Esophagus squamous epithelium (tissue), 4 donors: ENCODE results near the gene APLP2.

Source experiments
- POLR2A ChIP-seq, 4 donors: fragments of 450-650 bp; IDR thresholded peaks; one replicate each; pipeline ENCODE4 v1.6.1; 2017; ENCODE audit warnings: antibody characterized with exemption in 4 of 4, mild to moderate bottlenecking in 4 of 4, moderate library complexity in 3 of 4
- TF ChIP-seq, protein P1 (sequence below), 6 experiments: fragments of 450-650 bp in 4 of 6; fragments of 200-600 bp in 2 of 6; sonication (generic) in 2 of 6; IDR thresholded peaks; one replicate each; pipeline ENCODE4 v1.5.1; 2016 to 2019; ENCODE audit warnings: antibody characterized with exemption in 6 of 6, mild to moderate bottlenecking in 4 of 6, moderate library complexity in 4 of 6

DNA sequence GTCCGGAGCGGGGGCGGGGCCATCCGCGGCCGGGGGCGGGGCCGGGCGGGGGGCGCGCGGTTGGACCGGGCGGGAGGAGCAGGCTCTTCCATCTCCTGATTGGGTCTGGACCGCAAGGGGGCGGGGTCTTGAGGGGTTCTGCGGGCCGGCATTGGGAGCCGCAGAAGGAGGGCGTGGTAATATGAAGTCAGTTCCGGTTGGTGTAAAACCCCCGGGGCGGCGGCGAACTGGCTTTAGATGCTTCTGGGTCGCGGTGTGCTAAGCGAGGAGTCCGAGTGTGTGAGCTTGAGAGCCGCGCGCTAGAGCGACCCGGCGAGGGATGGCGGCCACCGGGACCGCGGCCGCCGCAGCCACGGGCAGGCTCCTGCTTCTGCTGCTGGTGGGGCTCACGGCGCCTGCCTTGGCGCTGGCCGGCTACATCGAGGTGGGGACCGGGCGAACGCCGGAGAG lies at the start of gene APLP2:
- TF ChIP-seq POLR2A (IDR thresholded peaks at IDR 0.05), result peak in 2 of 4 donors; percentile 94
- TF ChIP-seq, protein P1, sequence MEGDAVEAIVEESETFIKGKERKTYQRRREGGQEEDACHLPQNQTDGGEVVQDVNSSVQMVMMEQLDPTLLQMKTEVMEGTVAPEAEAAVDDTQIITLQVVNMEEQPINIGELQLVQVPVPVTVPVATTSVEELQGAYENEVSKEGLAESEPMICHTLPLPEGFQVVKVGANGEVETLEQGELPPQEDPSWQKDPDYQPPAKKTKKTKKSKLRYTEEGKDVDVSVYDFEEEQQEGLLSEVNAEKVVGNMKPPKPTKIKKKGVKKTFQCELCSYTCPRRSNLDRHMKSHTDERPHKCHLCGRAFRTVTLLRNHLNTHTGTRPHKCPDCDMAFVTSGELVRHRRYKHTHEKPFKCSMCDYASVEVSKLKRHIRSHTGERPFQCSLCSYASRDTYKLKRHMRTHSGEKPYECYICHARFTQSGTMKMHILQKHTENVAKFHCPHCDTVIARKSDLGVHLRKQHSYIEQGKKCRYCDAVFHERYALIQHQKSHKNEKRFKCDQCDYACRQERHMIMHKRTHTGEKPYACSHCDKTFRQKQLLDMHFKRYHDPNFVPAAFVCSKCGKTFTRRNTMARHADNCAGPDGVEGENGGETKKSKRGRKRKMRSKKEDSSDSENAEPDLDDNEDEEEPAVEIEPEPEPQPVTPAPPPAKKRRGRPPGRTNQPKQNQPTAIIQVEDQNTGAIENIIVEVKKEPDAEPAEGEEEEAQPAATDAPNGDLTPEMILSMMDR (IDR thresholded peaks at IDR 0.05), result no peak
